HG02678 (cell line): ENCODE measurements around the gene VPS45.
A peak's percentile ranks its signal among the peaks of the same experiment; 100 is the strongest.
"Not testable (repeated sequence)": the region's sequence is repeated elsewhere in the genome, so short reads cannot be mapped to it uniquely, and the experiment has no call there.

Source experiments
- ATAC-seq: cut with Tn5 transposase; IDR thresholded peaks from one replicate; pipeline ENCODE4 v1.9.1; 2021; ENCODE audit warnings: mild to moderate bottlenecking, moderate library complexity; ENCODE audit not compliant: unreplicated experiment

The VPS45 gene

DNA sequence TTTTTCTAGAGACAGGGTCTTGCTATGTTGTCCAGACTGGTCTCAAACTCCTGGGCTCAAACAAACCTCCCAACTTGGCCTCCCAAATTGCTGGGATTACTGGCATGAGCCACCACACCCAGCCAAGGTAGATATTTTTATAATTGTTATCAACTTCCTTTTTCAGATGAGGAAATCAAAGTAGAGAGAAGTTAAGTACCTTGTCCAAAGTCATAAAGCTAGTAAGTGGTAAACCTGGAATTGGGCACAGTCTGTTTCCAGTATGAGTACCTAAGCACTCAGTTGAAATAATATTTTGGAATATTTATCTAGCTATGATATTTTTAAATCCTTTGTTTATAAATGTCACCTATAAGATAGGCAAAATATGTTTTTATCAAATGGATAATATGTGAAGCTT lies 59.9 kb downstream of the VPS45 start:
- ATAC-seq = no peak

DNA sequence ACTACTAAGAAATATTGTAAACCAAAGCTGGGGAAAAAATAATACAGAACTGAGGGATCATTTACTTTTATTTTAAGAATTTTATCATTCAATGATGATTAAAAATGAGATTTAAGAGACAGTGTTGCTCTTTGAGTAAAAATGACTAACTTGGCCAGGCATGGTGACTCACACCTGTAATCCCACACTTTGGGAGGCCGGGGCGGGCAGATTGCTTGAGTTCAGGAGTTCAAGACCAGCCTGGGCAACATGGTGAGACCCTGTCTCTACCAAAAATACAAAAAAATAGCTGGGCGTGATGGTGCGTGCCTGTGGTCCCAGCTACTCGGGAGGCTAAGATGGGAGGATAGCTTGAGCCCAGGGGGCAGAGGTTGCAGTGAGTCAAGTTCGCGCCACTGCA lies 60.3 kb downstream of the VPS45 start:
- no peak for ATAC-seq

- ATAC-seq = no peak
Observed at GRCh38 chr1:150132372-150132771, 64.8 kb downstream of the VPS45 start.

- ATAC-seq = no peak
Observed at GRCh38 chr1:150134537-150134936, 67.0 kb downstream of the VPS45 start.

DNA sequence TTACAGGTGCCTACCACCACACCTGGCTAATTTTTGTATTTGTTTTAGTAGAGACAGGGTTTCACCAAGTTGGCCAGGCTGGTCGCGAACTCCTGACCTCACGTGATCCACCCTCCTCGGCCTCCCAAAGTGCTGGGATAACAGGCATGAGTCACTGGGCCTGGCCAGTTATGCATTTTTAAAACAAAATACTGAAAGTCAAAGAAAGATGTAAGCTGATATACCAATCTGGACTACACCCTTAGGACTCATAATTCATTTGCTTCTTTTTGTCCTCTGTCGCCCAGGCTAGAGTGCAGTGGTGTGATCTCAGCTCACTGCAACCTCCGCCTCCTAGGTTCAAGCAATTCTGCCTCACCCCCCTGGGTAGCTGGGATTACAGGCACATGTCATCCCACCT lies 67.8 kb downstream of the VPS45 start:
- not testable (repeated sequence) for ATAC-seq

DNA sequence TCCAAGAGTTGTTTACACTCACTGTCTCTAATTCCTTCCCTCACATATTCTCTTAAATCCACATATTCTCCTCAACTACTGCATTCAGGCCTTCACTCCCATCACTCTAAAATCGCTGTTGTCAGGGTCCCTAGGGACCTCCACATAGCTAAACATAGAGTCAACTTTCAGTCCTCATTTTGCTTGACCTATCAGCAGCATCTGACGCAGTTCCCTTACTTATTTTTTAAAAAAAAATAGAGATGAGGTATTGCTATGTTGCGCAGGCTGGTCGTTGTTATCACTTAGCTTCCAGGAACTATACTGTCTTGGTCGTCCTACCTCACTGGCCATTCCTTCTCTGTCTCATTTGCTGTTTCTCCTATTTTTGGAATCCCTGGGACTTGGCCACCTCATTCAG lies 70.5 kb downstream of the VPS45 start:
- ATAC-seq = no peak

- no peak for ATAC-seq
Observed at GRCh38 chr1:150141452-150141851, 73.9 kb downstream of the VPS45 start.

GRCh38 chr1:150142083-150142482 lies 74.5 kb downstream of the VPS45 start:
- no peak for ATAC-seq

DNA sequence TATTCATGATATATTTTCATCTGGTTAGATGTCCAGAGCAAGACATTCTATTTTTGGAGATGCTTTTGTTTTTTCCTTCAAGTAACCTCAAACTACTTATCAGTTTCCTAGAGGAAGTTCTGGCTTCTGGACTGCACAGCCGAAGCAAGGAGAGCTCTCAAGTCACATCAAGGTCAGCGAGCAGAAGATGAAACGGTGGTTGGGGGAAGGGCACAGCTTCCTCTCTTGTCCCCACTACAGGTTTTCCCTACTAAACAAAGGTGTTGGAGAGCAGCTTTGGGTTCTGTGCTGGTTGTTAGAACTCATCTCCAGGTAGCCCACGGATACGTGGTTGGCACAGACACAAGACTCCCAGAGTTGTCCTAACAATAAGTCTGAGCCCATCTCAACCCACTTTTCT lies 77.0 kb downstream of the VPS45 start:
- no peak for ATAC-seq

DNA sequence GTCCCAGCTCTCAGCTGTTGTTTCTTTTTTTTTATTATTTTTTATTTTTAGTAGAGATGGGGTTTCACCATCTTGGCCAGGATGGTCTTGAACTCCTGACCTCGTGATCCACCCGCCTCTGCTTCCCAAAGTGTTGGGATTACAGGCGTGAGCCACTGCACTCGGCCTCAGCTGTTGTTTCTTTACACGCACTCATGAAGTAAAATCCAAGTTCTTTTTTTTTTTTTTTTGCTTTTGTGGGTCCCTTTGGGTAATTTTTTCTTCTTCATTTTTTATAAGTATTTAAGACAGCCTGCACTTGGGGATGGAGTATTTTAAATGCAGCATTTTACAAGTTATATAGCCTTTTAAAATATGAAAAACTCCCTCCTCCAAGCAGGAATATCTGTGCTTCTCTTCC lies 78.4 kb downstream of the VPS45 start:
- not testable (repeated sequence) for ATAC-seq

DNA sequence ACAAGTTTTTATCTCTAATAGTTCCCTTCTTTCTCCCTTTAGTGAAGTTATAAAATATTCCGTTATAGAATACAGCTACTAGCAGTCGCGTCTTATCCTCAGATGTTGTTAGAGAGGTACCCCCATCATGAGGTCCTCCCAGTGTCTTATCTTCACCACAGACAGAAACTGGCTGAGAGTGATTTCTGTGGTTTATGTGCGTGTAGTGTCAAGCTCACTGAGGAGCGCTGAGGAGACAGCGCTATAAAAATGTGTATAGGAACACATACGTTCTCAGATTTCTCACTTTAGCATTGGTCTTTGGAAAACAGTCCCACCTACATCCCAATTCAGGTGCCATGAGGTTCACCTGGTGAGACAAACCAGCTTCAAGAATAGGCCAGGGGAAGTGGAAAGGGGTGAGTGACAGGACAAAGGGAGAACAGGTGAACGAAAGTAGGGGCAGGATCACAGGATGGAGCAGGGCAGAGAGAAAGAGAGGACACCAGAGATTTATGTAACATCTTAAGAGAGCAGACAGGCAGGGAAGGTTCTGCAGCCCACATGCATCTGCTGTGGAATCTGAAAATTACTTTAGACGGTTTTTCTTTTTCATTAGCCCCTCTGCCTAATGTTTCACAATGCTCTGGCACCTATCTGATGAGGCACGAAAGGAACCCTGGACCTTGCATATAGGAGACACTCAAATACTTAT lies 79.4 kb downstream of the VPS45 start:
- ATAC-seq = no peak

DNA sequence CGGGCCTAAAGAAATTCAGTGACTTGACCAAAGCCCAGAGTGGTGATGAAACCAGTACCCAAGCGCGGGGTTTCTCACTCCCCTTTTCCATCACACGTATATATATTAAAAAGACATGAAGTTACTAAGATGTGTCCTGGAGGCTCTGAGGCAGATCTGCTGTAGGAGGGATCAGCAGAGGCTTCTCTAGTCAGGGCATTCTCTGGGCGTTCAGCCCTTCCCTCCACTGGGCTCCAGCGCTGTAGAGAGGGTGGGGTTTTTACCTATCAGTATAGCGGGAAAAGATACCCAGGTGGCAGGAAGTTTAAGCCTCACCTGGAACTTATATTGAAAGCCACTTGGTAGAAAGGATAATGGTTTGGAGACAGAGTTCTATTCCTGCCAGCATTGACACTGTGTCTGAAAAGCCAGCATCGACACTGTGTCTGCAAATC lies 81.3 kb downstream of the VPS45 start:
- ATAC-seq = no peak

GRCh38 chr1:150149271-150150132 lies 81.9 kb downstream of the VPS45 start, which contains the start of gene PLEKHO1:
TSS of gene PLEKHO1 (plus strand) at chr1:150149916. CDS start at chr1:150150258, 342 bp downstream.
- ATAC-seq = peak; percentile 57

DNA sequence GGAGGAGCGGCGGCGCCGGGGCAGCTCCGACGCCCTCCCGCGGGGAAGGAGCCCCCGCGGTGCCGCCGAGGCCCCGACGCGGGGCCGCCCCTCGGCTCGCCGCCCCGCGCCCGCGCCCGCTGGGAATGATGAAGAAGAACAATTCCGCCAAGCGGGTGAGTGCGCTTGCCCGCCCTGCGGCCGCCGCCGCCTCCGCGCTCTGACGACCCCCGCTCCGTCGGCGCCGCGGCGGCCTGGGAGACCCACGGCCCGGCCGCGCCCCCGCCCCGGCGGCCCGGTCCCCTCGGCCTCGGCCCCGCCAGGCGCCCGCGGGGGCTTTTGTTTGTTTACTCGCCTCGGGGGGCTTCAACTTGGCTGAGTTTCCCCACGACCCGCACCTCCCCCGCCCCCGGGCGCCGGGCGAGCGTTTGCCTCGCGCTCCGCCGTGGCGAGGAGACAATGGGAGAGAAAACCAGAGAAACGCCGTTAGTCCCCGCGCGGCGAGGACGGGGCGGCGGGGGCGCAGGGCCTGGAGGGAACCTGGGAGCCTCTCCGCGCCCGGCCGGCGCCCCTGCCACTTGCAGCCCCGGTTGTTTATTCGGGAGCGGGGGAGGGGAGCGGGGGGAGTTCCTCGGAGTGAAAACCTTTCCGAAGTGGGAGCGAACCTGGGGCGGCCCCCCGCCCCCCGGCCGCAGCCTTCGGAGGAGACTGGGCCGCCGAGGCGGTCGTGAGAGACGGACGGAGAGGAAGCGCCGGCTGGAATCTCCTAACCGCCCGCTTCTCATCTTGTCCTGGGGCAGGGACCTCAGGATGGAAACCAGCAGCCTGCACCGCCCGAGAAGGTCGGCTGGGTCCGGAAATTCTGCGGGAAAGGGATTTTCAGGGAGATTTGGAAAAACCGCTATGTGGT lies 82.8 kb downstream of the VPS45 start:
- no peak for ATAC-seq

GRCh38 chr1:150151291-150152181 lies 84.0 kb downstream of the VPS45 start:
- no peak for ATAC-seq

- no peak for ATAC-seq
Observed at GRCh38 chr1:150152182-150152536, 84.6 kb downstream of the VPS45 start.

DNA sequence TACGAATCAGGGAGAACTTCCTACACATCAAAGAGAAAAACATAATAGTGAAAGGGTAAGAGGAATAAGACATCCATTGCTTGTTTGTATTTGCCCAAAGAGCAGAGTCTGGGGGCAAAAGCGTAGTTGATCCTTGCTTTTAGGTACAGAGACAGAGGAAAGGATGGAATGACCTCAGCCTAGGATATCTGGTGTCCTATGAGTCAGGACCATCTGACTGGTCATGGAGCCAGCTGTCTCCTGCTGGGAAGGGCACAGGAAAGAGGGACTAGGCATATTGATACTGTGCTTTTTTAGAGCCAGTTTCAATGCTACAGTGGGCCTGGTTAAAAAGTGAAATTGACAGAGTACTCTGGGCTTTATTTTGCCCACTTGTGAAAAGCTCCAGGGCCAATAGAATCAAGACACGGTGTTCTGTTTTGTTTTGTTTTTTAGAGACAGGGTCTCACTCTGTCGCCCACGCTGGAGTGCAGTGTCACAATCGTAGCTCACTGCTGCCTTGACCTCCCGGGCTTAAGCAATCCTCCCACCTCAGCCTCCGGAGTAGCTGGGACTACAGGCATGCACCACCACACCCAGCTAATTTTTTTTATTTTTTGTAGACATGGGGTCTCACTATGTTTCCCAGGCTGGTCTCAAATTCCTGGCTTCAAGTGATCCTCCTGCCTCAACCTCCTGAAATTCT lies 85.3 kb downstream of the VPS45 start:
- no peak for ATAC-seq

DNA sequence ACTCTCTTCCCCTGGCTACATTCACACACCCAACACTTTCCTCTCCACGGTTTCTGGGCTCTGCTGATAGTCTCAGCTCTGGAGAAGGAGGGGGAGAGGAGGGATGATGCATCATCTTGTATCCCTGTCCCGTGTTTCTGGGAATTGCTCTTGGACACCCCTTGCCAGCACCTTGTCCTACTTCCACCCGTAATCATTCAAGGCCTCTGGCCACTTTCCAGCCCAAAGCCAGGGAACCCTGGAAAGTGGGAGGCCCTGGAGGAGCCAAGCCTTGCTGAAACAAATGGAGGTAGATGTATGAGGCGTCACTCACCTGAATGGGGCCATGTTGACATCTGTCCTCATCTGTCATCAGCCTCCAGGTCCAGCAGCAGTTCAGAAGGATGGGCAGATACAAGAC lies 86.6 kb downstream of the VPS45 start:
- ATAC-seq = no peak

- ATAC-seq = no peak
Observed at GRCh38 chr1:150155413-150156071, 88.0 kb downstream of the VPS45 start.
